Measurements from ENCODE around the gene RNF8.

DNA sequence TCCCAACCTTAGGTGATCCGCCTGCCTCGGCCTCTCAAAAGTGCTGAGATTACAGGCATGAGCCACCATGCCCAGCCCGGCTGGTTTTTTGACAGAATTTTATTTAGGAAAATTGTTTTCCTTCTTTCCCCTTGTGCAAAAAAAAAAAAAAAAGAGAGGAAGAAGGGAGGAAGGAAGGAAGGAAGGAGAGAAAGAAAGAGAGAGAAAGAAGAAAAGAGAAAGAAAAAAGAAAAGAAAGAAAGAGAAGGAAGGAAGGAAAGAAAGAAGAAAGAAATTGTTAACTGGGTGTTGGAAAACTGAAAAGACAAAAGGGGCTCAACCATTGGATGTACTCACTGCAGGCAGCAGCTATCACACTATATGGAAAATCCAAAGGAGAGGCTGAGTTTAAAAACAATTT, 1.4 kb upstream of the RNF8 start:
- TF ChIP-seq, protein P1, sequence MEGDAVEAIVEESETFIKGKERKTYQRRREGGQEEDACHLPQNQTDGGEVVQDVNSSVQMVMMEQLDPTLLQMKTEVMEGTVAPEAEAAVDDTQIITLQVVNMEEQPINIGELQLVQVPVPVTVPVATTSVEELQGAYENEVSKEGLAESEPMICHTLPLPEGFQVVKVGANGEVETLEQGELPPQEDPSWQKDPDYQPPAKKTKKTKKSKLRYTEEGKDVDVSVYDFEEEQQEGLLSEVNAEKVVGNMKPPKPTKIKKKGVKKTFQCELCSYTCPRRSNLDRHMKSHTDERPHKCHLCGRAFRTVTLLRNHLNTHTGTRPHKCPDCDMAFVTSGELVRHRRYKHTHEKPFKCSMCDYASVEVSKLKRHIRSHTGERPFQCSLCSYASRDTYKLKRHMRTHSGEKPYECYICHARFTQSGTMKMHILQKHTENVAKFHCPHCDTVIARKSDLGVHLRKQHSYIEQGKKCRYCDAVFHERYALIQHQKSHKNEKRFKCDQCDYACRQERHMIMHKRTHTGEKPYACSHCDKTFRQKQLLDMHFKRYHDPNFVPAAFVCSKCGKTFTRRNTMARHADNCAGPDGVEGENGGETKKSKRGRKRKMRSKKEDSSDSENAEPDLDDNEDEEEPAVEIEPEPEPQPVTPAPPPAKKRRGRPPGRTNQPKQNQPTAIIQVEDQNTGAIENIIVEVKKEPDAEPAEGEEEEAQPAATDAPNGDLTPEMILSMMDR (tag by site-specific recombination; IDR thresholded peaks at IDR 0.05), result no peak
- TF ChIP-seq, protein P2, sequence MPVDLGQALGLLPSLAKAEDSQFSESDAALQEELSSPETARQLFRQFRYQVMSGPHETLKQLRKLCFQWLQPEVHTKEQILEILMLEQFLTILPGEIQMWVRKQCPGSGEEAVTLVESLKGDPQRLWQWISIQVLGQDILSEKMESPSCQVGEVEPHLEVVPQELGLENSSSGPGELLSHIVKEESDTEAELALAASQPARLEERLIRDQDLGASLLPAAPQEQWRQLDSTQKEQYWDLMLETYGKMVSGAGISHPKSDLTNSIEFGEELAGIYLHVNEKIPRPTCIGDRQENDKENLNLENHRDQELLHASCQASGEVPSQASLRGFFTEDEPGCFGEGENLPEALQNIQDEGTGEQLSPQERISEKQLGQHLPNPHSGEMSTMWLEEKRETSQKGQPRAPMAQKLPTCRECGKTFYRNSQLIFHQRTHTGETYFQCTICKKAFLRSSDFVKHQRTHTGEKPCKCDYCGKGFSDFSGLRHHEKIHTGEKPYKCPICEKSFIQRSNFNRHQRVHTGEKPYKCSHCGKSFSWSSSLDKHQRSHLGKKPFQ (tag by site-specific recombination; IDR thresholded peaks at IDR 0.05), result no peak
- TF ChIP-seq ZBTB20 (tag by site-specific recombination; IDR thresholded peaks at IDR 0.05) (no peak), ZBTB1 (tag by site-specific recombination; IDR thresholded peaks at IDR 0.05) (no peak), ZNF416 (tag by site-specific recombination; IDR thresholded peaks at IDR 0.05) (no peak), ZNF23 (tag by site-specific recombination; IDR thresholded peaks at IDR 0.05; ENCODE audit: borderline replicate concordance) (no peak), ZNF248 (tag by site-specific recombination; IDR thresholded peaks at IDR 0.05) (no peak), ZNF138 (tag by site-specific recombination; IDR thresholded peaks at IDR 0.05; ENCODE audit: borderline replicate concordance) (no peak), ZNF292 (tag by site-specific recombination; IDR thresholded peaks at IDR 0.05; ENCODE audit: borderline replicate concordance, low read depth) (no peak)
- TF ChIP-seq, protein P3, sequence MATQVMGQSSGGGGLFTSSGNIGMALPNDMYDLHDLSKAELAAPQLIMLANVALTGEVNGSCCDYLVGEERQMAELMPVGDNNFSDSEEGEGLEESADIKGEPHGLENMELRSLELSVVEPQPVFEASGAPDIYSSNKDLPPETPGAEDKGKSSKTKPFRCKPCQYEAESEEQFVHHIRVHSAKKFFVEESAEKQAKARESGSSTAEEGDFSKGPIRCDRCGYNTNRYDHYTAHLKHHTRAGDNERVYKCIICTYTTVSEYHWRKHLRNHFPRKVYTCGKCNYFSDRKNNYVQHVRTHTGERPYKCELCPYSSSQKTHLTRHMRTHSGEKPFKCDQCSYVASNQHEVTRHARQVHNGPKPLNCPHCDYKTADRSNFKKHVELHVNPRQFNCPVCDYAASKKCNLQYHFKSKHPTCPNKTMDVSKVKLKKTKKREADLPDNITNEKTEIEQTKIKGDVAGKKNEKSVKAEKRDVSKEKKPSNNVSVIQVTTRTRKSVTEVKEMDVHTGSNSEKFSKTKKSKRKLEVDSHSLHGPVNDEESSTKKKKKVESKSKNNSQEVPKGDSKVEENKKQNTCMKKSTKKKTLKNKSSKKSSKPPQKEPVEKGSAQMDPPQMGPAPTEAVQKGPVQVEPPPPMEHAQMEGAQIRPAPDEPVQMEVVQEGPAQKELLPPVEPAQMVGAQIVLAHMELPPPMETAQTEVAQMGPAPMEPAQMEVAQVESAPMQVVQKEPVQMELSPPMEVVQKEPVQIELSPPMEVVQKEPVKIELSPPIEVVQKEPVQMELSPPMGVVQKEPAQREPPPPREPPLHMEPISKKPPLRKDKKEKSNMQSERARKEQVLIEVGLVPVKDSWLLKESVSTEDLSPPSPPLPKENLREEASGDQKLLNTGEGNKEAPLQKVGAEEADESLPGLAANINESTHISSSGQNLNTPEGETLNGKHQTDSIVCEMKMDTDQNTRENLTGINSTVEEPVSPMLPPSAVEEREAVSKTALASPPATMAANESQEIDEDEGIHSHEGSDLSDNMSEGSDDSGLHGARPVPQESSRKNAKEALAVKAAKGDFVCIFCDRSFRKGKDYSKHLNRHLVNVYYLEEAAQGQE (tag by site-specific recombination; IDR thresholded peaks at IDR 0.05), result no peak
- TF ChIP-seq, protein P4, sequence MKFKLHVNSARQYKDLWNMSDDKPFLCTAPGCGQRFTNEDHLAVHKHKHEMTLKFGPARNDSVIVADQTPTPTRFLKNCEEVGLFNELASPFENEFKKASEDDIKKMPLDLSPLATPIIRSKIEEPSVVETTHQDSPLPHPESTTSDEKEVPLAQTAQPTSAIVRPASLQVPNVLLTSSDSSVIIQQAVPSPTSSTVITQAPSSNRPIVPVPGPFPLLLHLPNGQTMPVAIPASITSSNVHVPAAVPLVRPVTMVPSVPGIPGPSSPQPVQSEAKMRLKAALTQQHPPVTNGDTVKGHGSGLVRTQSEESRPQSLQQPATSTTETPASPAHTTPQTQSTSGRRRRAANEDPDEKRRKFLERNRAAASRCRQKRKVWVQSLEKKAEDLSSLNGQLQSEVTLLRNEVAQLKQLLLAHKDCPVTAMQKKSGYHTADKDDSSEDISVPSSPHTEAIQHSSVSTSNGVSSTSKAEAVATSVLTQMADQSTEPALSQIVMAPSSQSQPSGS (tag by site-specific recombination; IDR thresholded peaks at IDR 0.05; ENCODE audit: low read depth), result no peak

All from HEK293 (cell line).